Esophagus squamous epithelium (tissue), 4 donors: Measurements from ENCODE around the gene SPRY4.

Experiments
- POLR2A ChIP-seq, 4 donors: fragments of 450-650 bp; IDR thresholded peaks; one replicate each; pipeline ENCODE4 v1.6.1; 2017; ENCODE audit warnings: antibody characterized with exemption in 4 of 4, mild to moderate bottlenecking in 4 of 4, moderate library complexity in 3 of 4
- TF ChIP-seq, protein P1 (sequence below), 6 experiments: fragments of 450-650 bp in 4 of 6; fragments of 200-600 bp in 2 of 6; sonication (generic) in 2 of 6; IDR thresholded peaks; one replicate each; pipeline ENCODE4 v1.5.1; 2016 to 2019; ENCODE audit warnings: antibody characterized with exemption in 6 of 6, mild to moderate bottlenecking in 4 of 6, moderate library complexity in 4 of 6

DNA sequence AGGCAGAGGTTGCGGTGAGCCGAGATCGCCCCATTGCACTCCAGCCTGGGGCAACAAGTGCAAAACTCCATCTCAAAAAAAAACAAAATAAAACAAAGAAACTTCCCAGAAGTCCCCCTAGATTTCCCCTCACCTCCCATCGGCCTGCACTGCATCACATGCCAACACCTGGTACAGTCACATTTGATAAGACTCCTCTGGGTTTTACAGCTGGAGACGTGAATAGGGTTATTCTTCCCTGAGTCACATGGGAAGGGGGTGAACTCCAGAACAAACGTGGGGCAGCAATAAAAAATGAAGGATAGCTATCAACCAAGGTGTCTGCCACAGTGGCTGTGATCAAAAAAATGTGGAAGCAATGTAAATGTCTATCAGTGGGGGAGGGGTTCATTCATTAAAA, 26.0 kb downstream of the SPRY4 start:
- TF ChIP-seq, protein P1, sequence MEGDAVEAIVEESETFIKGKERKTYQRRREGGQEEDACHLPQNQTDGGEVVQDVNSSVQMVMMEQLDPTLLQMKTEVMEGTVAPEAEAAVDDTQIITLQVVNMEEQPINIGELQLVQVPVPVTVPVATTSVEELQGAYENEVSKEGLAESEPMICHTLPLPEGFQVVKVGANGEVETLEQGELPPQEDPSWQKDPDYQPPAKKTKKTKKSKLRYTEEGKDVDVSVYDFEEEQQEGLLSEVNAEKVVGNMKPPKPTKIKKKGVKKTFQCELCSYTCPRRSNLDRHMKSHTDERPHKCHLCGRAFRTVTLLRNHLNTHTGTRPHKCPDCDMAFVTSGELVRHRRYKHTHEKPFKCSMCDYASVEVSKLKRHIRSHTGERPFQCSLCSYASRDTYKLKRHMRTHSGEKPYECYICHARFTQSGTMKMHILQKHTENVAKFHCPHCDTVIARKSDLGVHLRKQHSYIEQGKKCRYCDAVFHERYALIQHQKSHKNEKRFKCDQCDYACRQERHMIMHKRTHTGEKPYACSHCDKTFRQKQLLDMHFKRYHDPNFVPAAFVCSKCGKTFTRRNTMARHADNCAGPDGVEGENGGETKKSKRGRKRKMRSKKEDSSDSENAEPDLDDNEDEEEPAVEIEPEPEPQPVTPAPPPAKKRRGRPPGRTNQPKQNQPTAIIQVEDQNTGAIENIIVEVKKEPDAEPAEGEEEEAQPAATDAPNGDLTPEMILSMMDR (IDR thresholded peaks at IDR 0.05) = no peak
- TF ChIP-seq POLR2A (IDR thresholded peaks at IDR 0.05) = no peak
